OCI-LY1 (cell line): Measurements from ENCODE around the gene DCTD.

Experiments used
- H2AFZ ChIP-seq: fragments of 200-600 bp; sonication (generic), shearing (Covaris generic); 2 replicates; pipeline ENCODE4 v1.6.0; 2014; ENCODE audit warnings: antibody characterized with exemption, mild to moderate bottlenecking, low read length
- H3F3A ChIP-seq: fragments of 200-600 bp; sonication (generic), shearing (Covaris generic); 2 replicates; pipeline ENCODE4 v1.6.0; 2014; ENCODE audit warnings: mild to moderate bottlenecking, antibody characterized with exemption, low read length, moderate library complexity; ENCODE audit not compliant: insufficient read depth
- H3K27ac ChIP-seq: fragments of 200-600 bp; sonication (generic); 2 replicates; pipeline ENCODE4 v1.5.1; 2014; ENCODE audit warnings: low read length, mixed run types, mild to moderate bottlenecking, low read depth; ENCODE audit not compliant: poor library complexity, severe bottlenecking
- H3K27me3 ChIP-seq: fragments of 200-600 bp; sonication (generic); 2 replicates; pipeline ENCODE4 v1.6.0; 2014; ENCODE audit warnings: antibody characterized with exemption, mild to moderate bottlenecking, low read length, moderate library complexity; ENCODE audit not compliant: insufficient read depth
- H3K36me3 ChIP-seq: fragments of 200-600 bp; sonication (generic); 2 replicates; pipeline ENCODE4 v1.6.1; 2014; ENCODE audit warnings: mild to moderate bottlenecking, antibody characterized with exemption, low read length, moderate library complexity, mixed read lengths; ENCODE audit not compliant: insufficient read depth
- H3K4me1 ChIP-seq: fragments of 200-600 bp; sonication (generic); 2 replicates; pipeline ENCODE4 v1.5.1; 2014; ENCODE audit warnings: mild to moderate bottlenecking, low read length, moderate library complexity; ENCODE audit not compliant: insufficient read depth, severe bottlenecking
- H3K4me2 ChIP-seq: fragments of 200-600 bp; sonication (generic), shearing (Covaris generic); 2 replicates; pipeline ENCODE4 v1.6.1; 2014; ENCODE audit warnings: low read length
- H3K4me3 ChIP-seq: fragments of 200-600 bp; sonication (generic); 2 replicates; pipeline ENCODE4 v1.5.1; 2014; ENCODE audit warnings: low read length, low read depth, mild to moderate bottlenecking, mixed read lengths; ENCODE audit not compliant: poor library complexity, severe bottlenecking
- H3K79me2 ChIP-seq: fragments of 200-600 bp; shearing (Covaris generic); 2 replicates; pipeline ENCODE4 v1.6.1; 2016; ENCODE audit warnings: mixed run types, low read length, mixed read lengths; ENCODE audit not compliant: insufficient read depth
- H3K9ac ChIP-seq: fragments of 200-600 bp; sonication (generic), shearing (Covaris generic); 2 replicates; pipeline ENCODE4 v1.6.1; 2014; ENCODE audit warnings: mild to moderate bottlenecking, low read length, mixed read lengths
- H3K9me2 ChIP-seq: fragments of 200-600 bp; sonication (generic), shearing (Covaris generic); 2 replicates; pipeline ENCODE4 v1.6.1; 2014; ENCODE audit warnings: low read depth, mild to moderate bottlenecking, low read length, mixed read lengths
- H3K9me3 ChIP-seq: fragments of 200-600 bp; shearing (Covaris generic); 2 replicates; pipeline ENCODE4 v1.6.1; 2014; ENCODE audit warnings: low read length, mixed read lengths
- H4K20me1 ChIP-seq: fragments of 200-600 bp; sonication (generic), shearing (Covaris generic); 2 replicates; pipeline ENCODE4 v1.6.0; 2016; ENCODE audit warnings: mild to moderate bottlenecking, low read length; ENCODE audit not compliant: insufficient read depth
- EZH2 ChIP-seq: fragments of 200-600 bp; sonication (generic), shearing (Covaris generic); IDR thresholded peaks from 2 replicates; pipeline ENCODE4 v1.8.0; 2017; ENCODE audit warnings: borderline replicate concordance, mixed run types, mild to moderate bottlenecking, antibody characterized with exemption, low read length, moderate library complexity, mixed read lengths
- TF ChIP-seq, protein P1 (sequence below): fragments of 200-600 bp; sonication (generic), shearing (Covaris generic); IDR thresholded peaks from 2 replicates; pipeline ENCODE4 v1.5.1; 2017; ENCODE audit warnings: mild to moderate bottlenecking, antibody characterized with exemption, low read length, moderate library complexity, mixed read lengths

DCTD gene

DNA sequence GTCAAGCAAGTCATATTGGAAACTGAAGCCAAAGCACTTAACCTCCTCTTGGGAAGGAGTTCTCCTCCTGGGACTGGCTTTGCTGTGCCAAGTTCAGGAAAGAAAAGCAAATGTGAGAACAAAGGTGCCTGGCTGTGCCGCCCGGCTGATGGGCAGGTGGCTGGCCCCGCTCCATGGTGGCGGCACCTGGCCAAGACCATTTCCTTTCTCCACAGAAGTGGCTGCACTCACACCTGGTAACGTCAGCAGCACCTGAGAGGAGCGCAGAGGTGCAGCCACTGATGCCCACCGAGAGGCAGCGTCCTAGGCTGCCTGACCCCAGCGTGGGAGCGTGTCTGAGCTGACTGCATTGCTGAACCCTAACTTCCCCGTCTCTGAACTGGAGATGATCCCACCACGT is 54.3 kb downstream of the DCTD start:
- no peaks in the 10 kb centered on the region for H3F3A ChIP-seq
- no peaks in the 10 kb centered on the region for H4K20me1 ChIP-seq
- no peaks in the 10 kb centered on the region for H3K36me3 ChIP-seq
- H2AFZ ChIP-seq, result no peak overlapping the region
- no peak overlapping the region for H3K27ac ChIP-seq
- H3K79me2 ChIP-seq, result no peaks in the 10 kb centered on the region
- H3K4me3 ChIP-seq, result no peak overlapping the region
- no peaks in the 10 kb centered on the region for H3K9me3 ChIP-seq
- no peaks in the 10 kb centered on the region for H3K4me1 ChIP-seq
- H3K4me2 ChIP-seq, result no peak overlapping the region
- no peak for TF ChIP-seq EZH2
- TF ChIP-seq, protein P1, sequence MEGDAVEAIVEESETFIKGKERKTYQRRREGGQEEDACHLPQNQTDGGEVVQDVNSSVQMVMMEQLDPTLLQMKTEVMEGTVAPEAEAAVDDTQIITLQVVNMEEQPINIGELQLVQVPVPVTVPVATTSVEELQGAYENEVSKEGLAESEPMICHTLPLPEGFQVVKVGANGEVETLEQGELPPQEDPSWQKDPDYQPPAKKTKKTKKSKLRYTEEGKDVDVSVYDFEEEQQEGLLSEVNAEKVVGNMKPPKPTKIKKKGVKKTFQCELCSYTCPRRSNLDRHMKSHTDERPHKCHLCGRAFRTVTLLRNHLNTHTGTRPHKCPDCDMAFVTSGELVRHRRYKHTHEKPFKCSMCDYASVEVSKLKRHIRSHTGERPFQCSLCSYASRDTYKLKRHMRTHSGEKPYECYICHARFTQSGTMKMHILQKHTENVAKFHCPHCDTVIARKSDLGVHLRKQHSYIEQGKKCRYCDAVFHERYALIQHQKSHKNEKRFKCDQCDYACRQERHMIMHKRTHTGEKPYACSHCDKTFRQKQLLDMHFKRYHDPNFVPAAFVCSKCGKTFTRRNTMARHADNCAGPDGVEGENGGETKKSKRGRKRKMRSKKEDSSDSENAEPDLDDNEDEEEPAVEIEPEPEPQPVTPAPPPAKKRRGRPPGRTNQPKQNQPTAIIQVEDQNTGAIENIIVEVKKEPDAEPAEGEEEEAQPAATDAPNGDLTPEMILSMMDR, result no peak
- H3K9ac ChIP-seq, result no peak overlapping the region
- no peaks in the 10 kb centered on the region for H3K27me3 ChIP-seq
- H3K9me2 ChIP-seq, result no peaks in the 10 kb centered on the region

DNA sequence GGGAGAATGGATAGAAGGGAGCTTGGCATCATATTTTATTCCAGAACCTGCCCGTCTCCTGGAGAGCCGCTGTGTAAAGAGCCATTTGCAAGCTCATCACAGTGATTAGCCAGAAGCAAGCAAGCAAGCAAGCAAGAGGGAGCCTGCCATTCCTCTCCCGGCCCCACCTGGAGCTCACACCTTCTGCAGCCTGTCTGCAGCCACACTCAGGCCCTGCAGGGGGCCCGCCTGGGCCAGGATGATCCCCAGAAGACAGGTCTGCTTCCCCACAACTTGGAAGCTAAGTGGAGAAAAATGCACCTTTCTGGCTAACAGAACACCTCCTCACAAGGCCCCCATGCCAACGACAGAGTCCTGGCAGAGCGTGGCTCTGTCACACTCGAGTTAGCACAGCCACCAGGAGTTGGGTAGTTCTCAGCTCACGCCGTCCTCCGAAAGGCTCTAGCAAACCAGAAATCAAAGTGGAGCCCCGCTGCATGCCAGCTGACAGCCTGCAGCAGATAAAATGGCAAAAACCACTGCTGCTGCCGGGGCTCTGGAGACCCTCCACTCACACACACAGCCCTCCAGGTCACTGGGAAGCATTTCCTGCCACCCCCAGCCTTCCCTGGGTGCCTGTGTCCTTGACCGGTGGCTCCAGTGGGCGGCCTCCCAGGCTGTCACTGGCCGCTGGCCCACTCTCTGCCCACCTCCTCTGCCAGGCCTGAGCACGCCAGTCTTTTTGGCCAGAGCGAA is 54.9 kb downstream of the DCTD start:
- TF ChIP-seq EZH2, result no peak
- TF ChIP-seq, protein P1, result no peak
- no peaks in the 10 kb centered on the region for H3K9me3 ChIP-seq
- H3K27me3 ChIP-seq, result no peaks in the 10 kb centered on the region
- H3F3A ChIP-seq, result no peaks in the 10 kb centered on the region
- no peaks in the 10 kb centered on the region for H3K9me2 ChIP-seq
- H3K4me1 ChIP-seq, result no peaks in the 10 kb centered on the region
- no peak overlapping the region for H3K4me3 ChIP-seq
- H4K20me1 ChIP-seq, result no peaks in the 10 kb centered on the region
- no peak overlapping the region for H3K4me2 ChIP-seq
- H3K36me3 ChIP-seq, result no peaks in the 10 kb centered on the region
- no peak overlapping the region for H2AFZ ChIP-seq
- H3K79me2 ChIP-seq, result no peaks in the 10 kb centered on the region
- H3K27ac ChIP-seq, result no peak overlapping the region
- H3K9ac ChIP-seq, result no peak overlapping the region

DNA sequence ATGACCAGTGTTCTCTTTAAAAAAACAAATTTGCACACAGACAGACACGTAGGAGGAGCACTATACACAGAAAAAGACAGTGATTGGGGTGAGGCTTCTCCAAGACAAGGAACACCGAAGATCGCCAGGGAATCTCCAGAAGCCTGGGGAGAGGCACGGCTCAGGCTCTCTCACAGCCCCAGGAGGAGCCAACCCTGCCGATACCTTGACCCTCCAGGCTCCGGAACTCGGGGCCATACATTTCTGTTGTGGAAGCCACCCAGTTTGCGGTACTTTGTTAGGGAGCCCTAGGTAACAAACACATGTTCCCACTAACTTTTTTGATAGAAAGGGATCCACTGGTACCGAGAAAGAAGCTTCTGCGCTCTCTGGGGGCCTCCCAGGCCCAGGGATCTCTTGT is 55.8 kb downstream of the DCTD start:
- no peaks in the 10 kb centered on the region for H3K9me3 ChIP-seq
- H3K27ac ChIP-seq, result no peak overlapping the region
- H3K79me2 ChIP-seq, result no peaks in the 10 kb centered on the region
- no peaks in the 10 kb centered on the region for H4K20me1 ChIP-seq
- no peaks in the 10 kb centered on the region for H3K4me1 ChIP-seq
- no peak overlapping the region for H2AFZ ChIP-seq
- H3K4me3 ChIP-seq, result no peak overlapping the region
- no peak for TF ChIP-seq EZH2
- TF ChIP-seq, protein P1, result no peak
- H3K4me2 ChIP-seq, result no peak overlapping the region
- no peak overlapping the region for H3K9ac ChIP-seq
- H3K27me3 ChIP-seq, result no peaks in the 10 kb centered on the region
- no peaks in the 10 kb centered on the region for H3F3A ChIP-seq
- H3K9me2 ChIP-seq, result no peaks in the 10 kb centered on the region
- H3K36me3 ChIP-seq, result no peaks in the 10 kb centered on the region
